ENCODE results near the gene TMEM184B. TPM values are rescaled to one million over a fixed set of nuclear protein-coding genes. Genes with fewer than 3 reads are reported as not detected.

The TMEM184B gene
- total RNA-seq, 1 donor = 30.0 TPM

GRCh38 chr22:38264322-38264843 lies 8.4 kb downstream of the TMEM184B start:
- Histone ChIP-seq H3K9me3 (ENCODE audit: low read depth, low read length) (no peaks in the 10 kb centered on the region), H3K4me1 (ENCODE audit: insufficient read depth, low read length) (peaks cover 19% of the 10 kb centered on the region), H3K27me3 (ENCODE audit: insufficient read depth, low read length) (no peaks in the 10 kb centered on the region), H2AFZ (ENCODE audit: low read length) (no peak overlapping the region), H3K36me3 (ENCODE audit: insufficient read depth, low read length) (peaks cover 24% of the 10 kb centered on the region), H3K4me3 (ENCODE audit: insufficient read depth, low read length) (no peak overlapping the region), H3K4me2 (ENCODE audit: insufficient read depth, low read length) (no peak overlapping the region), H3K79me2 (ENCODE audit: insufficient read depth, low read length) (peaks cover 100% of the 10 kb centered on the region), H4K20me1 (ENCODE audit: insufficient read depth, low read length) (peaks cover 73% of the 10 kb centered on the region), H3K27ac (ENCODE audit: low read depth, low read length) (no peak overlapping the region)
- no peak for DNase-seq (ENCODE audit: insufficient read length, low spot score, missing footprints)
- TF ChIP-seq, protein P1, sequence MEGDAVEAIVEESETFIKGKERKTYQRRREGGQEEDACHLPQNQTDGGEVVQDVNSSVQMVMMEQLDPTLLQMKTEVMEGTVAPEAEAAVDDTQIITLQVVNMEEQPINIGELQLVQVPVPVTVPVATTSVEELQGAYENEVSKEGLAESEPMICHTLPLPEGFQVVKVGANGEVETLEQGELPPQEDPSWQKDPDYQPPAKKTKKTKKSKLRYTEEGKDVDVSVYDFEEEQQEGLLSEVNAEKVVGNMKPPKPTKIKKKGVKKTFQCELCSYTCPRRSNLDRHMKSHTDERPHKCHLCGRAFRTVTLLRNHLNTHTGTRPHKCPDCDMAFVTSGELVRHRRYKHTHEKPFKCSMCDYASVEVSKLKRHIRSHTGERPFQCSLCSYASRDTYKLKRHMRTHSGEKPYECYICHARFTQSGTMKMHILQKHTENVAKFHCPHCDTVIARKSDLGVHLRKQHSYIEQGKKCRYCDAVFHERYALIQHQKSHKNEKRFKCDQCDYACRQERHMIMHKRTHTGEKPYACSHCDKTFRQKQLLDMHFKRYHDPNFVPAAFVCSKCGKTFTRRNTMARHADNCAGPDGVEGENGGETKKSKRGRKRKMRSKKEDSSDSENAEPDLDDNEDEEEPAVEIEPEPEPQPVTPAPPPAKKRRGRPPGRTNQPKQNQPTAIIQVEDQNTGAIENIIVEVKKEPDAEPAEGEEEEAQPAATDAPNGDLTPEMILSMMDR (IDR thresholded peaks at IDR 0.05; ENCODE audit: extremely low read depth, low read depth, low read length) = no peak

DNA sequence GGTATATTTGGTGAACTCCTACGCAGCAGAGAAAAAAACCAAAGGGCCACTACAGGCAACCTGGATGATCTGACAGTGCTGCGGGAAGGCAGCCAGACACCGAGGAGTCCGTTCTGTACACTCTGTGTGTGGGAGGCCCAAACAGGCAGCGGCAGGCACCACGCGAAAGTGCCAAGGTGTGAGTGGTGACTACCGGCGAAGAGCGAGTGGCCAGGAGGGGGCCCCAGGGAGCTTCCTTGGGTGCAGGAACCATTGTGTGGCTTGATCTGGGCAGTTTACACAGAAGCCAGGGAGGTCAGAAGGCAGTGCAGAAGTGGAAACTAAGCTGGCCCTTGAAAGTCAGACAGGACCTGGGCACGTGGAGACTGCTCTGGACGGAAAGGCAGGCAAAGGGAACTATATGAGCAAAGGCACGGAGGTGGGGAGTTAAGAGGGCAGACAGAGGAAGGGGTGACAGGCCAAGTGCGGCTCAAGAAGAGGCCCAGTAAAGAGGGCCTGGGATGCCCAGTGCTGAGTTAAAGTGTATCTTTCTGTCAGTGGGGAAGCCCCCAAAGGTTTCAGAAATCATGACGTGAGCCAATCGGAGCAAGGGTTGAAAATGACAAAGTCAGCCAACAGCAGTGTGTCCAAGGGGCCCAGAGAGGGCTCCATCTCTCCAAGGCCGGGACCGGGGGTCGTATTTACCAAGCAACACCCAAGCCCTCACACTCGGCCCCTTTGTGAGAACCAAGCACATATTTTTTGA lies 10.6 kb downstream of the TMEM184B start:
- Histone ChIP-seq H3K27ac (ENCODE audit: low read depth, low read length) (peak overlapping the region; percentile 54), H3K79me2 (ENCODE audit: insufficient read depth, low read length) (peaks cover 99% of the 10 kb centered on the region), H3K4me3 (ENCODE audit: insufficient read depth, low read length) (no peak overlapping the region), H4K20me1 (ENCODE audit: insufficient read depth, low read length) (peaks cover 60% of the 10 kb centered on the region), H2AFZ (ENCODE audit: low read length) (no peak overlapping the region), H3K27me3 (ENCODE audit: insufficient read depth, low read length) (no peaks in the 10 kb centered on the region), H3K9me3 (ENCODE audit: low read depth, low read length) (no peaks in the 10 kb centered on the region), H3K4me1 (ENCODE audit: insufficient read depth, low read length) (peaks cover 28% of the 10 kb centered on the region), H3K36me3 (ENCODE audit: insufficient read depth, low read length) (peaks cover 20% of the 10 kb centered on the region), H3K4me2 (ENCODE audit: insufficient read depth, low read length) (no peak overlapping the region)
- TF ChIP-seq, protein P1 (IDR thresholded peaks at IDR 0.05; ENCODE audit: extremely low read depth, low read depth, low read length) = peak; percentile 53
- DNase-seq (ENCODE audit: insufficient read length, low spot score, missing footprints) = peak; percentile 77

DNA sequence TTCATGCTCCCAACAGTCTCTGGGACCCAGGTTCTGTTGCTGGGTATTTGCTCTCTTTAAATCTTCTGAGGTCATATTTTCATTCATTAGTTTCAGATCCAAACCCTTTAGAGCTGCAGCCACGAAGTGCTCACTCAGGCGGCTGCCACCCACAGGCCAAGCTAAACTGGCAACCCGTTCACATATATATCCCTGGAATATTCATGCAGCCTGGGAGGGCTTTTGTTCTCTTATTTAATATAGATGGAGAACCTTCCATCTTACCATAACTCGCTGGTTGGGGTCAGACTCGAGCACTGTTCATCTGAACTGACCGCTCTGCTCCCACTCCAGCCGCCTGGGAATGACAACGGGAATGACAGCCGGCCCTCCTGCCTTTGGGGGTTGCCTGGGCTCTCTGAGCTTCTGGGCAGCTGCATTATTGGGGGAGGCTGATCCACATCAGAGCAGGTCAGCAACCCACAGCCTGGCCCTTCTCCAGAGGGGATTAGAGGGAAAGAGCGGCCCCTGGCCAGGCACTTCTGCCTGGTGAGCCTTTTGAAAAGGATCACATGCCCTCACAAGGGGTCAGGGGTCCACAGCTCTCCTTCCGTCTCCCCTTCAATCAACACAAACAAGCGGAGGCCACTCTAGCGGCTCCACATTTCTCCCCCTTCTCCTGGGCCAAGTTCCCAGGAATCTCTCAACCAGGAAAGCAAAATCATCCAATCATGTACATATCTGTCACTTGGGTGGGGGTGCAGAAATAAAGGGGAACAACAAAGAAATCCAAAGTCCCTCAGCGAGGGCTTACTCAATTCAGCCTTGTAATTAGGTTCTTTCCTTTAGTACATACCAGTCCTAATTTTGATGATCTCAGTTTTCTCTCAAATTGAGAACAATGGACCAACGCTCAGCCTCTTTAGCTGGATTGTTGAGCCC lies 11.8 kb downstream of the TMEM184B start:
- Histone ChIP-seq H2AFZ (ENCODE audit: low read length) (no peak overlapping the region), H3K27ac (ENCODE audit: low read depth, low read length) (peak overlapping the region; percentile 54), H4K20me1 (ENCODE audit: insufficient read depth, low read length) (peaks cover 54% of the 10 kb centered on the region), H3K4me3 (ENCODE audit: insufficient read depth, low read length) (no peak overlapping the region), H3K9me3 (ENCODE audit: low read depth, low read length) (no peaks in the 10 kb centered on the region), H3K4me2 (ENCODE audit: insufficient read depth, low read length) (peak overlapping the region; percentile 52), H3K79me2 (ENCODE audit: insufficient read depth, low read length) (peaks cover 98% of the 10 kb centered on the region), H3K36me3 (ENCODE audit: insufficient read depth, low read length) (peaks cover 18% of the 10 kb centered on the region), H3K27me3 (ENCODE audit: insufficient read depth, low read length) (no peaks in the 10 kb centered on the region), H3K4me1 (ENCODE audit: insufficient read depth, low read length) (peaks cover 35% of the 10 kb centered on the region)
- peak; percentile 88 for DNase-seq (ENCODE audit: insufficient read length, low spot score, missing footprints)
- TF ChIP-seq, protein P1 (IDR thresholded peaks at IDR 0.05; ENCODE audit: extremely low read depth, low read depth, low read length) = peak; percentile 45
